ENCODE results near the gene RASGRP2. TPM values are rescaled to one million over a fixed set of nuclear protein-coding genes. Genes with fewer than 3 reads are reported as not detected.
"Not testable (repeated sequence)": the region's sequence is repeated elsewhere in the genome, so short reads cannot be mapped to it uniquely, and the experiment has no call there.

RASGRP2 gene
- total and polyA plus RNA-seq, 5 experiments from 2014 or later: 168 to 682 (median 253) TPM

- H3K27ac Mint-ChIP-seq: not testable (repeated sequence)
Measured at GRCh38 chr11:64701956-64702355, 42.0 kb downstream of the RASGRP2 start.

GRCh38 chr11:64698427-64698826 lies 45.5 kb downstream of the RASGRP2 start:
- H3K27ac Mint-ChIP-seq: no peak overlapping the region

More at GRCh38 chr11:64701956-64702355, 42.0 kb downstream of the RASGRP2 start:
- H3K36me3 Mint-ChIP-seq, POLR2A ChIA-PET, DNase-seq, H3K9me3 Mint-ChIP-seq, H3K4me3 Mint-ChIP-seq, ATAC-seq, H3K4me1 Mint-ChIP-seq: not testable (repeated sequence)
- peaks cover 8 to 25% (median 11%) of the 10 kb centered on the region in 5 donors for H3K27me3 Mint-ChIP-seq

GRCh38 chr11:64697663-64698375 lies 46.1 kb downstream of the RASGRP2 start:
- POLR2A ChIA-PET: interaction anchor here (0.6 kb wide), 1 partner anchor 10 kb away, joined by 3 read pairs; no protein-coding TSS in a partner anchor
- Mint-ChIP-seq H3K36me3 (no peaks in the 10 kb centered on the region), H3K27me3 (peaks cover 5 to 43% (median 8%) of the 10 kb centered on the region in 5 donors), H3K4me3 (no peak overlapping the region), H3K4me1 (peaks cover 5 to 9% (median 8%) of the 10 kb centered on the region in 4 donors), H3K9me3 (no peaks in the 10 kb centered on the region), H3K27ac (no peak overlapping the region)
- ATAC-seq: no peak
- DNase-seq: no peak

More at GRCh38 chr11:64698427-64698826, 45.5 kb downstream of the RASGRP2 start:
- POLR2A ChIA-PET: interaction anchor here (0.6 to 0.7 kb wide), 2 partner anchors 10 to 11 kb away, joined by 3 to 6 read pairs; no protein-coding TSS in a partner anchor
- ATAC-seq: no peak
- no peak for DNase-seq
- peaks cover 5 to 36% (median 9%) of the 10 kb centered on the region in 5 donors for H3K27me3 Mint-ChIP-seq
- no peaks in the 10 kb centered on the region for H3K36me3 Mint-ChIP-seq
- peaks cover 0 to 4% (median 2%) of the 10 kb centered on the region in 4 donors for H3K4me1 Mint-ChIP-seq
- H3K4me3 Mint-ChIP-seq: no peak overlapping the region
- H3K9me3 Mint-ChIP-seq: no peaks in the 10 kb centered on the region

- ATAC-seq: no peak
- H3K27me3 Mint-ChIP-seq: peaks cover 4 to 55% (median 13%) of the 10 kb centered on the region in 5 donors
Measured at GRCh38 chr11:64696045-64696444, 47.9 kb downstream of the RASGRP2 start.

GRCh38 chr11:64695548-64695947 lies 48.4 kb downstream of the RASGRP2 start:
- H3K36me3 Mint-ChIP-seq: no peaks in the 10 kb centered on the region
- no peak overlapping the region for H3K27ac Mint-ChIP-seq
- POLR2A ChIA-PET: interaction anchor here (0.6 kb wide), 1 partner anchor 44 kb away, joined by 4 read pairs; no protein-coding TSS in a partner anchor
- H3K4me3 Mint-ChIP-seq: no peak overlapping the region
- peaks cover 12 to 20% (median 15%) of the 10 kb centered on the region in 4 donors for H3K4me1 Mint-ChIP-seq
- DNase-seq (no peak), ATAC-seq (no peak)
- H3K9me3 Mint-ChIP-seq: no peaks in the 10 kb centered on the region
- peaks cover 4 to 50% (median 12%) of the 10 kb centered on the region in 5 donors for H3K27me3 Mint-ChIP-seq

More at GRCh38 chr11:64696045-64696444, 47.9 kb downstream of the RASGRP2 start:
- Mint-ChIP-seq H3K4me1 (peaks cover 11 to 20% (median 14%) of the 10 kb centered on the region in 4 donors), H3K9me3 (no peaks in the 10 kb centered on the region), H3K27ac (peak overlapping the region in 2 of 10 donors; percentile 3 to 50), H3K36me3 (no peaks in the 10 kb centered on the region), H3K4me3 (no peak overlapping the region)
- POLR2A ChIA-PET: interaction anchor here (0.6 kb wide), 1 partner anchor 43 kb away, joined by 4 read pairs; no protein-coding TSS in a partner anchor
- DNase-seq: no peak

GRCh38 chr11:64694821-64695365 lies 49.0 kb downstream of the RASGRP2 start:
- Mint-ChIP-seq H3K27me3 (peaks cover 2 to 48% (median 12%) of the 10 kb centered on the region in 5 donors), H3K27ac (peak overlapping the region in 2 of 10 donors; percentile 48 to 78), H3K36me3 (no peaks in the 10 kb centered on the region), H3K4me3 (peak overlapping the region in 1 of 10 donors; percentile 80), H3K9me3 (no peaks in the 10 kb centered on the region), H3K4me1 (peaks cover 12 to 20% (median 15%) of the 10 kb centered on the region in 4 donors)
- ATAC-seq (no peak), DNase-seq (no peak)
- POLR2A ChIA-PET: no interaction called here

GRCh38 chr11:64694026-64694755 lies 49.8 kb downstream of the RASGRP2 start:
- H3K36me3 Mint-ChIP-seq: no peaks in the 10 kb centered on the region
- H3K27ac Mint-ChIP-seq: peak overlapping the region in 1 of 10 donors; percentile 21
- POLR2A ChIA-PET: no interaction called here
- H3K9me3 Mint-ChIP-seq: no peaks in the 10 kb centered on the region
- H3K4me1 Mint-ChIP-seq: peaks cover 13 to 20% (median 15%) of the 10 kb centered on the region in 4 donors
- DNase-seq (no peak), ATAC-seq (no peak)
- H3K4me3 Mint-ChIP-seq: no peak overlapping the region
- H3K27me3 Mint-ChIP-seq: peaks cover 2 to 48% (median 12%) of the 10 kb centered on the region in 5 donors

GRCh38 chr11:64692764-64693331 lies 51.1 kb downstream of the RASGRP2 start:
- H3K4me3 Mint-ChIP-seq: peak overlapping the region; percentile 65 to 90 (median 78)
- POLR2A ChIA-PET: no interaction called here
- DNase-seq: no peak
- no peaks in the 10 kb centered on the region for H3K9me3 Mint-ChIP-seq
- peaks cover 2 to 48% (median 12%) of the 10 kb centered on the region in 5 donors for H3K27me3 Mint-ChIP-seq
- H3K4me1 Mint-ChIP-seq: peaks cover 19 to 28% (median 25%) of the 10 kb centered on the region in 4 donors
- H3K27ac Mint-ChIP-seq: peak overlapping the region in 4 of 10 donors; percentile 41 to 95 (median 86)
- no peak for ATAC-seq
- no peaks in the 10 kb centered on the region for H3K36me3 Mint-ChIP-seq

- no peaks in the 10 kb centered on the region for H3K9me3 Mint-ChIP-seq
- H3K27ac Mint-ChIP-seq: peak overlapping the region in 2 of 10 donors; percentile 7 to 19
- H3K4me1 Mint-ChIP-seq: peaks cover 20 to 31% (median 25%) of the 10 kb centered on the region in 4 donors
- POLR2A ChIA-PET: interaction anchor here (0.6 kb wide), 1 partner anchor 44 kb away, joined by 3 read pairs; no protein-coding TSS in a partner anchor
- no peaks in the 10 kb centered on the region for H3K36me3 Mint-ChIP-seq
- ATAC-seq (no peak), DNase-seq (no peak)
- peaks cover 2 to 47% (median 12%) of the 10 kb centered on the region in 5 donors for H3K27me3 Mint-ChIP-seq
- H3K4me3 Mint-ChIP-seq: peak overlapping the region in 3 of 10 donors; percentile 2 to 47 (median 22)
Measured at GRCh38 chr11:64691543-64691942, 52.4 kb downstream of the RASGRP2 start.

- POLR2A ChIA-PET: no interaction called here
- peaks cover 2 to 34% (median 12%) of the 10 kb centered on the region in 5 donors for H3K27me3 Mint-ChIP-seq
- no peaks in the 10 kb centered on the region for H3K36me3 Mint-ChIP-seq
Measured at GRCh38 chr11:64690235-64690634, 53.7 kb downstream of the RASGRP2 start.

GRCh38 chr11:64688534-64688982 lies 55.4 kb downstream of the RASGRP2 start:
- Mint-ChIP-seq H3K4me3 (peak overlapping the region; percentile 23 to 79 (median 60)), H3K27me3 (peaks cover 2 to 24% (median 10%) of the 10 kb centered on the region in 5 donors)
- ATAC-seq: peak; percentile 99

More at GRCh38 chr11:64690235-64690634, 53.7 kb downstream of the RASGRP2 start:
- Mint-ChIP-seq H3K9me3 (no peaks in the 10 kb centered on the region), H3K4me1 (peaks cover 20 to 31% (median 25%) of the 10 kb centered on the region in 4 donors), H3K4me3 (no peak overlapping the region), H3K27ac (no peak overlapping the region)
- DNase-seq: no peak
- ATAC-seq: no peak

More at GRCh38 chr11:64688534-64688982, 55.4 kb downstream of the RASGRP2 start:
- Mint-ChIP-seq H3K36me3 (no peaks in the 10 kb centered on the region), H3K4me1 (peaks cover 18 to 29% (median 24%) of the 10 kb centered on the region in 4 donors), H3K27ac (peak overlapping the region in 7 of 10 donors; percentile 6 to 76 (median 43)), H3K9me3 (no peaks in the 10 kb centered on the region)
- DNase-seq: peak; percentile 84 to 95 (median 90)
- POLR2A ChIA-PET: interaction anchor here (0.6 to 2.3 kb wide), 9 partner anchors 10 to 509 kb away, joined by 3 to 14 read pairs (median 5); partner anchors contain the start of genes MAJIN and RASGRP2

Data from naive thymus-derived CD8-positive, alpha-beta T cell (primary cell).